HEK293 (cell line): ENCODE results near the gene WDR70.

ENCODE experiments used
- KLF16 ChIP-seq: fragments of 450-650 bp; formaldehyde crosslinking; IDR thresholded peaks from 2 replicates; pipeline ENCODE4 v1.5.1; 2017; ENCODE audit warnings: missing biosample characterization, missing genetic modification characterization
- MEIS1 ChIP-seq: sonication (generic); formaldehyde crosslinking; IDR thresholded peaks from 2 replicates; pipeline ENCODE4 v1.8.1; 2022; ENCODE audit warnings: missing genetic modification reagents, mild to moderate bottlenecking, borderline replicate concordance
- SCRT2 ChIP-seq: fragments of 450-650 bp; formaldehyde crosslinking; IDR thresholded peaks from 2 replicates; pipeline ENCODE4 v1.5.1; 2016; ENCODE audit warnings: missing biosample characterization, missing genetic modification characterization
- YY1 ChIP-seq: fragments of 450-650 bp; formaldehyde crosslinking; IDR thresholded peaks from 2 replicates; pipeline ENCODE4 v1.5.1; 2018; ENCODE audit warnings: missing biosample characterization, missing genetic modification characterization
- ZBTB21 ChIP-seq: fragments of 450-650 bp; formaldehyde crosslinking; IDR thresholded peaks from 2 replicates; pipeline ENCODE4 v1.5.1; 2017; ENCODE audit warnings: missing biosample characterization, missing genetic modification characterization
- ZFP3 ChIP-seq: fragments of 450-650 bp; formaldehyde crosslinking; IDR thresholded peaks from 2 replicates; pipeline ENCODE4 v1.5.1; 2016; ENCODE audit warnings: low read depth, missing biosample characterization, missing genetic modification characterization
- ZFP69B ChIP-seq: fragments of 450-650 bp; formaldehyde crosslinking; IDR thresholded peaks from 2 replicates; pipeline ENCODE4 v1.5.1; 2016; ENCODE audit warnings: missing biosample characterization, missing genetic modification characterization
- ZNF121 ChIP-seq: fragments of 450-650 bp; formaldehyde crosslinking; IDR thresholded peaks from 2 replicates; pipeline ENCODE4 v1.5.1; 2016; ENCODE audit warnings: missing biosample characterization, missing genetic modification characterization
- ZNF2 ChIP-seq: fragments of 450-650 bp; formaldehyde crosslinking; IDR thresholded peaks from 2 replicates; pipeline ENCODE4 v1.5.1; 2016; ENCODE audit warnings: missing biosample characterization, missing genetic modification characterization
- ZNF274 ChIP-seq, 2 experiments: fragments of 200-500 bp in 1 of 2; fragments of 450-650 bp in 1 of 2; sonication (Bioruptor generic) in 1 of 2; formaldehyde crosslinking in 1 of 2; IDR thresholded peaks; 2 replicates each; pipeline versions ENCODE4 v1.5.1 to v1.6.1; 2014 to 2016; ENCODE audit warnings: borderline replicate concordance in 1 of 2, inconsistent platforms in 1 of 2, low read length in 1 of 2, missing biosample characterization in 1 of 2, missing genetic modification characterization in 1 of 2
- ZNF366 ChIP-seq: fragments of 450-650 bp; formaldehyde crosslinking; conservative IDR thresholded peaks from 2 replicates; pipeline ENCODE4 v1.5.1; 2016; ENCODE audit warnings: missing biosample characterization, missing genetic modification characterization
- ZNF677 ChIP-seq: fragments of 450-650 bp; IDR thresholded peaks from 2 replicates; pipeline ENCODE4 v1.5.0; 2018; ENCODE audit warnings: missing biosample characterization, mild to moderate bottlenecking, missing genetic modification characterization, moderate library complexity
- TF ChIP-seq, protein P1 (sequence below): fragments of 450-650 bp; formaldehyde crosslinking; IDR thresholded peaks from 2 replicates; pipeline ENCODE4 v1.5.1; 2016; ENCODE audit warnings: missing biosample characterization, missing genetic modification characterization
- TF ChIP-seq, protein P2 (sequence below): fragments of 450-650 bp; IDR thresholded peaks from 2 replicates; pipeline ENCODE4 v1.5.1; 2018; ENCODE audit warnings: missing biosample characterization, mild to moderate bottlenecking, missing genetic modification characterization

GRCh38 chr5:37701868-37702267, 322.8 kb downstream of the WDR70 start:
- TF ChIP-seq ZNF366 = no peak
- TF ChIP-seq ZBTB21 (tag by site-specific recombination) = no peak
- TF ChIP-seq MEIS1 (CRISPR knock-in tag) = no peak
- TF ChIP-seq, protein P1, sequence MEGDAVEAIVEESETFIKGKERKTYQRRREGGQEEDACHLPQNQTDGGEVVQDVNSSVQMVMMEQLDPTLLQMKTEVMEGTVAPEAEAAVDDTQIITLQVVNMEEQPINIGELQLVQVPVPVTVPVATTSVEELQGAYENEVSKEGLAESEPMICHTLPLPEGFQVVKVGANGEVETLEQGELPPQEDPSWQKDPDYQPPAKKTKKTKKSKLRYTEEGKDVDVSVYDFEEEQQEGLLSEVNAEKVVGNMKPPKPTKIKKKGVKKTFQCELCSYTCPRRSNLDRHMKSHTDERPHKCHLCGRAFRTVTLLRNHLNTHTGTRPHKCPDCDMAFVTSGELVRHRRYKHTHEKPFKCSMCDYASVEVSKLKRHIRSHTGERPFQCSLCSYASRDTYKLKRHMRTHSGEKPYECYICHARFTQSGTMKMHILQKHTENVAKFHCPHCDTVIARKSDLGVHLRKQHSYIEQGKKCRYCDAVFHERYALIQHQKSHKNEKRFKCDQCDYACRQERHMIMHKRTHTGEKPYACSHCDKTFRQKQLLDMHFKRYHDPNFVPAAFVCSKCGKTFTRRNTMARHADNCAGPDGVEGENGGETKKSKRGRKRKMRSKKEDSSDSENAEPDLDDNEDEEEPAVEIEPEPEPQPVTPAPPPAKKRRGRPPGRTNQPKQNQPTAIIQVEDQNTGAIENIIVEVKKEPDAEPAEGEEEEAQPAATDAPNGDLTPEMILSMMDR (tag by site-specific recombination) = no peak
- TF ChIP-seq, protein P2, sequence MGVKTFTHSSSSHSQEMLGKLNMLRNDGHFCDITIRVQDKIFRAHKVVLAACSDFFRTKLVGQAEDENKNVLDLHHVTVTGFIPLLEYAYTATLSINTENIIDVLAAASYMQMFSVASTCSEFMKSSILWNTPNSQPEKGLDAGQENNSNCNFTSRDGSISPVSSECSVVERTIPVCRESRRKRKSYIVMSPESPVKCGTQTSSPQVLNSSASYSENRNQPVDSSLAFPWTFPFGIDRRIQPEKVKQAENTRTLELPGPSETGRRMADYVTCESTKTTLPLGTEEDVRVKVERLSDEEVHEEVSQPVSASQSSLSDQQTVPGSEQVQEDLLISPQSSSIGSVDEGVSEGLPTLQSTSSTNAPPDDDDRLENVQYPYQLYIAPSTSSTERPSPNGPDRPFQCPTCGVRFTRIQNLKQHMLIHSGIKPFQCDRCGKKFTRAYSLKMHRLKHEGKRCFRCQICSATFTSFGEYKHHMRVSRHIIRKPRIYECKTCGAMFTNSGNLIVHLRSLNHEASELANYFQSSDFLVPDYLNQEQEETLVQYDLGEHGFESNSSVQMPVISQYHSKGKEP (tag by site-specific recombination) = no peak
- no peak for TF ChIP-seq YY1 (tag by site-specific recombination)
- TF ChIP-seq SCRT2 (tag by site-specific recombination) = no peak
- TF ChIP-seq ZFP3 (tag by site-specific recombination) = no peak
- TF ChIP-seq ZNF2 = no peak
- no peak for TF ChIP-seq ZNF121
- no peak for TF ChIP-seq ZNF677 (tag by site-specific recombination)
- TF ChIP-seq ZFP69B (tag by site-specific recombination) = no peak
- no peak for TF ChIP-seq ZNF274 (IDR thresholded peaks at IDR 0.05; ENCODE audit: low read length)
- no peak for TF ChIP-seq ZNF274 (tag by site-specific recombination; IDR thresholded peaks at IDR 0.05; ENCODE audit: borderline replicate concordance)
- TF ChIP-seq KLF16 = no peak
